ENCODE results near the gene PRXL2A. TPM values are rescaled to one million over a fixed set of nuclear protein-coding genes. Genes with fewer than 3 reads are reported as not detected.

The PRXL2A gene
- total RNA-seq, 2 experiments from 2014 or later: not detected

DNA sequence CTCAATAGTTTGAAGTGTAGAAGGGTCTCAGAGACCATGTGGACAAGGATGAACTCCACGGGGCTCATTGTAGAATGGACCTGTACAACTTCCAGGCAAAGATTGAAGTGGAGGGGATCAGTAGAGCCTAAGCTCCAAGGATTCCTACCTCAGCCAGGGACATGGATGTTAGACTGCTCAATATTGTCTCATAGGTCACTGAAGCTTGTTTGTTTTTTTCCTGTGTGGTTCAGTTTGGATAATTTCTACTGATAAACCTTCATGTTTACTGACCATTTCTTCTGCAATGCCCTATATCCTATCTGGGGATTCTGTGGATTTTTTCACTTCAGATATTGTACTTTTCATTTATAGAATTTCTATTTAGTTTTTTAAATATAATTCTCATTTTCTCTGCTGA, 42.8 kb upstream of the PRXL2A start:
- peaks cover 11% of the 10 kb centered on the region; the same call in 1 of the 2 replicates for H3K9me3 ChIP-seq (ENCODE audit: low read length)
- no peak overlapping the region for H2AFZ ChIP-seq (ENCODE audit: low read length)
- CTCF ChIA-PET (ENCODE audit: unreplicated experiment): no interaction called here
- POLR2A ChIA-PET: no interaction called here
- no peaks in the 10 kb centered on the region for H4K20me1 ChIP-seq (ENCODE audit: insufficient read depth, low read length)
- no peak for DNase-seq (ENCODE audit: low spot score)
- H3K4me2 ChIP-seq (ENCODE audit: low read length): no peak overlapping the region
- H3K79me2 ChIP-seq (ENCODE audit: insufficient read depth, low read depth, low read length): no peaks in the 10 kb centered on the region
- BruUV-seq (replicated peaks): no TSS peak
- H3K4me1 ChIP-seq (ENCODE audit: insufficient read depth, low read length, poor library complexity, severe bottlenecking): no peaks in the 10 kb centered on the region
- intact Hi-C loops (cut with micrococcal nuclease; ENCODE audit: unreplicated experiment): no loop called here
- no peak overlapping the region for H3K4me3 ChIP-seq (ENCODE audit: low read depth, low read length, poor library complexity, severe bottlenecking)
- TF ChIP-seq, protein P1, sequence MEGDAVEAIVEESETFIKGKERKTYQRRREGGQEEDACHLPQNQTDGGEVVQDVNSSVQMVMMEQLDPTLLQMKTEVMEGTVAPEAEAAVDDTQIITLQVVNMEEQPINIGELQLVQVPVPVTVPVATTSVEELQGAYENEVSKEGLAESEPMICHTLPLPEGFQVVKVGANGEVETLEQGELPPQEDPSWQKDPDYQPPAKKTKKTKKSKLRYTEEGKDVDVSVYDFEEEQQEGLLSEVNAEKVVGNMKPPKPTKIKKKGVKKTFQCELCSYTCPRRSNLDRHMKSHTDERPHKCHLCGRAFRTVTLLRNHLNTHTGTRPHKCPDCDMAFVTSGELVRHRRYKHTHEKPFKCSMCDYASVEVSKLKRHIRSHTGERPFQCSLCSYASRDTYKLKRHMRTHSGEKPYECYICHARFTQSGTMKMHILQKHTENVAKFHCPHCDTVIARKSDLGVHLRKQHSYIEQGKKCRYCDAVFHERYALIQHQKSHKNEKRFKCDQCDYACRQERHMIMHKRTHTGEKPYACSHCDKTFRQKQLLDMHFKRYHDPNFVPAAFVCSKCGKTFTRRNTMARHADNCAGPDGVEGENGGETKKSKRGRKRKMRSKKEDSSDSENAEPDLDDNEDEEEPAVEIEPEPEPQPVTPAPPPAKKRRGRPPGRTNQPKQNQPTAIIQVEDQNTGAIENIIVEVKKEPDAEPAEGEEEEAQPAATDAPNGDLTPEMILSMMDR (conservative IDR thresholded peaks at IDR 0.05; ENCODE audit: low read length): no peak
- H3K9me2 ChIP-seq (ENCODE audit: insufficient read depth, low read length): no peaks in the 10 kb centered on the region
- no peak overlapping the region for H3K27ac ChIP-seq (ENCODE audit: low read depth, low read length, poor library complexity, severe bottlenecking)
- H3K36me3 ChIP-seq (ENCODE audit: insufficient read depth, low read length): no peaks in the 10 kb centered on the region

DNA sequence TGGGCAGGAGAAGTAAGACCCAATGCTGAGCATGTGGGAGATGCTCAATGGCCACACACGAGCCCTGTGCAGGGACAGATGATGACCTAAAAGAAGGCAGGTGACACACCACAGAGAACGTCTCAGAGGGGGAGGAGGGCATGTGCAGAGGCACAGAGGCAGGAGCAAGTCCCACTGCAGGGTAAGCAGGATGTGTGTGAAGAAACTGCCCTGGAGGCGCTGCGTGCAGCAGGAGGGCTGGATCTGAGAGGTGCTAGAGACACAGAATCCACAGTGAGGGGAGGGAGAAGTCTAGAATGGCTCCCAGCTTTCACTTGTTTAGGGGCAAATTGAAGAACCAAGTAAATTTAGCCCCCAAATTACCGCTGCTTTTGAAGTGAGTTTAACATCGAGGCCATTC, 36.9 kb upstream of the PRXL2A start:
- Histone ChIP-seq H3K27ac (ENCODE audit: low read depth, low read length, poor library complexity, severe bottlenecking) (no peak overlapping the region), H3K9me3 (ENCODE audit: low read length) (peaks cover 11% of the 10 kb centered on the region; the same call in 1 of the 2 replicates), H3K4me2 (ENCODE audit: low read length) (no peak overlapping the region), H2AFZ (ENCODE audit: low read length) (no peak overlapping the region), H3K4me1 (ENCODE audit: insufficient read depth, low read length, poor library complexity, severe bottlenecking) (no peaks in the 10 kb centered on the region), H3K9me2 (ENCODE audit: insufficient read depth, low read length) (no peaks in the 10 kb centered on the region), H3K79me2 (ENCODE audit: insufficient read depth, low read depth, low read length) (no peaks in the 10 kb centered on the region), H3K36me3 (ENCODE audit: insufficient read depth, low read length) (no peaks in the 10 kb centered on the region), H3K4me3 (ENCODE audit: low read depth, low read length, poor library complexity, severe bottlenecking) (no peak overlapping the region), H4K20me1 (ENCODE audit: insufficient read depth, low read length) (no peaks in the 10 kb centered on the region)
- TF ChIP-seq, protein P1 (conservative IDR thresholded peaks at IDR 0.05; ENCODE audit: low read length): no peak
- TF ChIP-seq EZH2phosphoT487 (IDR thresholded peaks at IDR 0.05; ENCODE audit: borderline replicate concordance, low read depth, low read length): no peak
- POLR2A ChIA-PET: no interaction called here
- no TSS peak for BruUV-seq (replicated peaks)
- intact Hi-C loops (cut with micrococcal nuclease; ENCODE audit: unreplicated experiment): no loop called here
- no peak for DNase-seq (ENCODE audit: low spot score)
- CTCF ChIA-PET (ENCODE audit: unreplicated experiment): no interaction called here

- POLR2A ChIA-PET: interaction anchor here (0.7 to 1.0 kb wide), 3 partner anchors 18 to 236 kb away, joined by 3 to 4 read pairs (median 3); no protein-coding TSS in a partner anchor
- Histone ChIP-seq H3K4me3 (ENCODE audit: low read depth, low read length, poor library complexity, severe bottlenecking) (no peak overlapping the region), H3K27ac (ENCODE audit: low read depth, low read length, poor library complexity, severe bottlenecking) (no peak overlapping the region), H3K79me2 (ENCODE audit: insufficient read depth, low read depth, low read length) (no peaks in the 10 kb centered on the region), H3K4me2 (ENCODE audit: low read length) (no peak overlapping the region), H4K20me1 (ENCODE audit: insufficient read depth, low read length) (no peaks in the 10 kb centered on the region), H3K36me3 (ENCODE audit: insufficient read depth, low read length) (no peaks in the 10 kb centered on the region), H2AFZ (ENCODE audit: low read length) (no peak overlapping the region), H3K4me1 (ENCODE audit: insufficient read depth, low read length, poor library complexity, severe bottlenecking) (no peaks in the 10 kb centered on the region), H3K9me3 (ENCODE audit: low read length) (peaks cover 7% of the 10 kb centered on the region; the same call in 1 of the 2 replicates), H3K9me2 (ENCODE audit: insufficient read depth, low read length) (no peaks in the 10 kb centered on the region)
- TF ChIP-seq, protein P1 (conservative IDR thresholded peaks at IDR 0.05; ENCODE audit: low read length): no peak
- no peak for TF ChIP-seq EZH2phosphoT487 (IDR thresholded peaks at IDR 0.05; ENCODE audit: borderline replicate concordance, low read depth, low read length)
- CTCF ChIA-PET (ENCODE audit: unreplicated experiment): no interaction called here
- intact Hi-C loops (cut with micrococcal nuclease; ENCODE audit: unreplicated experiment): no loop called here
- BruUV-seq (replicated peaks): no TSS peak
- no peak for DNase-seq (ENCODE audit: low spot score)
Measured at GRCh38 chr10:80372675-80373074, 35.7 kb upstream of the PRXL2A start.
